IMR-90 (cell line): ENCODE results near the gene GTF2I.
"Not testable (repeated sequence)": the region's sequence is repeated elsewhere in the genome, so short reads cannot be mapped to it uniquely, and the experiment has no call there.

Experiments
- CTCF ChIP-seq: conservative IDR thresholded peaks from 2 replicates; pipeline ENCODE4 v1.5.1; 2012; ENCODE audit warnings: mild to moderate bottlenecking, low read depth, low read length, improper control_type of control experiment
- POLR2A ChIP-seq: IDR thresholded peaks from 2 replicates; pipeline ENCODE4 v1.6.1; 2012; ENCODE audit warnings: mild to moderate bottlenecking, low read depth, low read length
- RAD21 ChIP-seq: IDR thresholded peaks from 2 replicates; pipeline ENCODE4 v1.6.1; 2012; ENCODE audit warnings: low read length, improper control_type of control experiment

- TF ChIP-seq RAD21, POLR2A, CTCF: not testable (repeated sequence)
These were observed 9.5 kb downstream of the GTF2I start for GRCh38 chr7:74667013-74667412.
